K562 (cell line): ENCODE results near the gene TCF21. TPM values are rescaled to one million over a fixed set of nuclear protein-coding genes. Genes with fewer than 3 reads are reported as not detected.

Experiments
- ASH1L ChIP-seq: fragments of 450-650 bp; IDR thresholded peaks from 2 replicates; pipeline ENCODE4 v1.6.1; 2018; ENCODE audit warnings: borderline replicate concordance, mild to moderate bottlenecking, low read depth; ENCODE audit not compliant: partially characterized antibody
- BRD9 ChIP-seq: fragments of 450-650 bp; IDR thresholded peaks from 2 replicates; pipeline ENCODE4 v1.6.1; 2018; ENCODE audit warnings: low read depth; ENCODE audit not compliant: partially characterized antibody
- HSF4 ChIP-seq: fragments of 250-450 bp; sonication (Bioruptor Pico); IDR thresholded peaks from 2 replicates; pipeline ENCODE4 v2.1.2; 2022; ENCODE audit warnings: mild to moderate bottlenecking, moderate library complexity, borderline replicate concordance
- RCOR1 ChIP-seq, 2 experiments: IDR thresholded peaks; 2 replicates each; pipeline ENCODE4 v1.6.1; 2012; ENCODE audit warnings: low read depth in 2 of 2, low read length in 2 of 2, borderline replicate concordance in 1 of 2, improper control_type of control experiment in 1 of 2
- SMARCA4 ChIP-seq: fragments of 450-650 bp; IDR thresholded peaks from 2 replicates; pipeline ENCODE4 v1.6.1; 2016
- SMARCA5 ChIP-seq: fragments of 450-650 bp; IDR thresholded peaks from 2 replicates; pipeline ENCODE4 v1.6.1; 2016
- ZKSCAN8 ChIP-seq: fragments of 200-800 bp; sonication (Bioruptor generic); IDR thresholded peaks from 2 replicates; pipeline ENCODE4 v1.6.1; 2016; ENCODE audit warnings: missing genetic modification characterization, missing compliant biosample characterization
- ZNF316 ChIP-seq: fragments of 450-650 bp; IDR thresholded peaks from 2 replicates; pipeline ENCODE4 v1.6.1; 2016
- ZNF445 ChIP-seq: fragments of 250-450 bp; sonication (Bioruptor Pico); IDR thresholded peaks from 2 replicates; pipeline ENCODE4 v1.4.0; 2020; ENCODE audit warnings: low read depth, mild to moderate bottlenecking, moderate library complexity
- polyA plus RNA-seq, 8 experiments: library from polyadenylated mRNA; depleted of rRNA in 4 of 8; stranded (reverse) in 5 of 8; unstranded in 3 of 8; fragments of >200 nt; fragmentation: Nextera tagmentation in 2 of 8; fragmentation: Illumina TruSeq in 1 of 8; extraction: Ambion mirVana in 2 of 8; extraction: Trizol in 1 of 8; gene quantifications; 2 replicates each; pipeline versions ENCODE4 v1.2.1 to v1.2.3, GENCODE V29; 2011 to 2014; ENCODE audit warnings: inconsistent platforms in 1 of 8, missing spikeins in 1 of 8
- total RNA-seq, 7 experiments: library from RNA; depleted of rRNA in 6 of 7; stranded (reverse); fragments of >200 nt in 6 of 7; fragmentation: Illumina TruSeq in 2 of 7; extraction: Trizol in 2 of 7; gene quantifications; 2 replicates each; pipeline versions ENCODE4 v1.2.1 to v1.2.3, GENCODE V29; 2011 to 2021; ENCODE audit warnings: low replicate concordance in 1 of 7
- TF ChIP-seq, protein P1 (sequence below): fragments of 250-450 bp; sonication (Bioruptor Pico); IDR thresholded peaks from 2 replicates; pipeline ENCODE4 v1.8.0; 2022; ENCODE audit warnings: moderate library complexity, mild to moderate bottlenecking, inconsistent platforms
- TF ChIP-seq, protein P2 (sequence below): sonication (generic); formaldehyde crosslinking; IDR thresholded peaks from 2 replicates; pipeline ENCODE4 v1.8.0; 2022; ENCODE audit warnings: missing genetic modification reagents, mild to moderate bottlenecking, moderate library complexity, borderline replicate concordance
- TF ChIP-seq, protein P3 (sequence below): fragments of 450-650 bp; conservative IDR thresholded peaks from 2 replicates; pipeline ENCODE4 v1.6.1; 2016; ENCODE audit warnings: missing genetic modification characterization, low read depth, mild to moderate bottlenecking, missing compliant biosample characterization, moderate library complexity

TCF21 gene
- total and polyA plus RNA-seq, 9 of the 15 experiments (the other 6 are each of a cell fraction or from before 2014, with no cell fraction given), result not detected

DNA sequence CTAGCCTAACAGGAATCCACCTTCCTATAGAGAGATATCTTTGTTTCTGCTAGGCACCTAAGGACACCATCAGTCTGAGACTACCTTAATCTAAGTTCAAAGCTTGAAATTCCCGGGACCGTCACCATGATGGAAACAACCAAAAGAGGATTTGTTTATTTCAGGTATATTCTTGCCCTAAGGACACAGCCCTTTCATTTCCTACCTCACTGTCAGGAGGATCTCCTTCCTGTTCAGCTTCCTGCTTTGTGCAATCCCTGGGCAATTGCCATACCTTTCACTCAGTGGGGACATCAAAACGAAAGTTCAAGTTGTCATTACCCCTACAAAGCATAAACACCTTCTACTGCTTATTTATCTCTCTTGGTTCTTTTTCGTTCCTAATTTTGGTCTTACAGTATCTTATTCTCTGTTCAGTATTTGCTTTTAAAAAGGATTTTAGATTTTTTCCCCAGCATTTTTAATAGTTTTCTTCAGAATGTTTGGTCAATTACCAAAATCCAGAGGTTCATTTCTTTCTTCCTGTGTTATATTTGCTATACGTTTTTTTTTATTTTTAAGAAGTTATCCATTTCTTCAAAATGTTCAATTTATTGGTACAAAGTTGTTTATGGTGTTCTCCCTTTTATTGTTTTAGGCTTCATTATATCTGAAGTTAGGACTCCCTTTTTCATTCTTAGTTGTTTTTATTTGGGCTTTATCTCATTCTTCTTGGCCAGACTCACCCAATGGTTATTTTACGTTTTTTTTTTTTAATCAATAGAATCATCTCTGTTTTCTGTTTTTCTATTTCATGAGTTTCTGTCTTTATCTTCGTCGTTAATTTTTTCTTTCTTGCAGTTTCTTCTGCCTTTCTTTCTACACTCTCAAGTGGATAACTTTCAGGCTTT, 51.1 kb downstream of the TCF21 start (continued):
- TF ChIP-seq, protein P1, sequence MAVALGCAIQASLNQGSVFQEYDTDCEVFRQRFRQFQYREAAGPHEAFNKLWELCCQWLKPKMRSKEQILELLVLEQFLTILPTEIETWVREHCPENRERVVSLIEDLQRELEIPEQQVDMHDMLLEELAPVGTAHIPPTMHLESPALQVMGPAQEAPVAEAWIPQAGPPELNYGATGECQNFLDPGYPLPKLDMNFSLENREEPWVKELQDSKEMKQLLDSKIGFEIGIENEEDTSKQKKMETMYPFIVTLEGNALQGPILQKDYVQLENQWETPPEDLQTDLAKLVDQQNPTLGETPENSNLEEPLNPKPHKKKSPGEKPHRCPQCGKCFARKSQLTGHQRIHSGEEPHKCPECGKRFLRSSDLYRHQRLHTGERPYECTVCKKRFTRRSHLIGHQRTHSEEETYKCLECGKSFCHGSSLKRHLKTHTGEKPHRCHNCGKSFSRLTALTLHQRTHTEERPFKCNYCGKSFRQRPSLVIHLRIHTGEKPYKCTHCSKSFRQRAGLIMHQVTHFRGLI (CRISPR knock-in tag), result no peak
- TF ChIP-seq ZKSCAN8 (CRISPR knock-in tag) (no peak), SMARCA4 (no peak; the same call in 1 of the 2 replicates), RCOR1 (IDR thresholded peaks at IDR 0.05; ENCODE audit: borderline replicate concordance in 1 of 2, low read depth in 2 of 2, low read length in 2 of 2) (0 out of 4 replicates have a peak, but pooled peaks of 1 of the 2 experiments have one; percentile 12), ZNF316 (no peak), BRD9 (peak; percentile 26), ASH1L (no peak), SMARCA5 (peak; percentile 48; the same call in 1 of the 2 replicates), ZNF445 (CRISPR knock-in tag) (no peak), HSF4 (no peak)
- TF ChIP-seq, protein P2, sequence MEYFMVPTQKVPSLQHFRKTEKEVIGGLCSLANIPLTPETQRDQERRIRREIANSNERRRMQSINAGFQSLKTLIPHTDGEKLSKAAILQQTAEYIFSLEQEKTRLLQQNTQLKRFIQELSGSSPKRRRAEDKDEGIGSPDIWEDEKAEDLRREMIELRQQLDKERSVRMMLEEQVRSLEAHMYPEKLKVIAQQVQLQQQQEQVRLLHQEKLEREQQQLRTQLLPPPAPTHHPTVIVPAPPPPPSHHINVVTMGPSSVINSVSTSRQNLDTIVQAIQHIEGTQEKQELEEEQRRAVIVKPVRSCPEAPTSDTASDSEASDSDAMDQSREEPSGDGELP (CRISPR knock-in tag), result no peak
- TF ChIP-seq, protein P3, sequence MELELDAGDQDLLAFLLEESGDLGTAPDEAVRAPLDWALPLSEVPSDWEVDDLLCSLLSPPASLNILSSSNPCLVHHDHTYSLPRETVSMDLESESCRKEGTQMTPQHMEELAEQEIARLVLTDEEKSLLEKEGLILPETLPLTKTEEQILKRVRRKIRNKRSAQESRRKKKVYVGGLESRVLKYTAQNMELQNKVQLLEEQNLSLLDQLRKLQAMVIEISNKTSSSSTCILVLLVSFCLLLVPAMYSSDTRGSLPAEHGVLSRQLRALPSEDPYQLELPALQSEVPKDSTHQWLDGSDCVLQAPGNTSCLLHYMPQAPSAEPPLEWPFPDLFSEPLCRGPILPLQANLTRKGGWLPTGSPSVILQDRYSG (tag), result no peak
